Activated CD8-positive, alpha-beta memory T cell treated with anti-CD3 and anti-CD28 coated beads, Interleukin-2, amount 10 ng/mL, durations not matched to agents 7 days and 5 days (primary cell): ENCODE results near the gene MAPK11. TPM values are rescaled to one million over a fixed set of nuclear protein-coding genes. Genes with fewer than 3 reads are reported as not detected.

Experiments
- ATAC-seq: fragments of 150-1000 bp; cut with Tn5 transposase; one replicate; pipeline ENCODE4 v1.10.0; 2021; ENCODE audit warnings: moderate library complexity
- CTCF ChIA-PET: fragments of 350-600 bp; sonication (Branson Sonifier 250); formaldehyde crosslinking; loops from one replicate; lab custom pipeline; 2021; ENCODE audit warnings: antibody characterized with exemption; lab: Charles Lee
- DNase-seq: peaks from one replicate; pipeline ENCODE4 v3.0.0-alpha.2; 2020
- H3K27ac Mint-ChIP-seq: one replicate; pipeline ENCODE4 v1.8.0; 2021; ENCODE audit warnings: mild to moderate bottlenecking, mixed read lengths
- H3K27me3 Mint-ChIP-seq: one replicate; pipeline ENCODE4 v1.8.0; 2021; ENCODE audit warnings: mixed read lengths
- H3K36me3 Mint-ChIP-seq: one replicate; pipeline ENCODE4 v1.8.0; 2021; ENCODE audit warnings: mild to moderate bottlenecking, mixed read lengths
- H3K4me1 Mint-ChIP-seq: one replicate; pipeline ENCODE4 v1.8.0; 2021; ENCODE audit warnings: mixed read lengths
- H3K4me3 Mint-ChIP-seq: one replicate; pipeline ENCODE4 v1.8.0; 2021; ENCODE audit warnings: mild to moderate bottlenecking, moderate library complexity, mixed read lengths
- H3K9me3 Mint-ChIP-seq: one replicate; pipeline ENCODE4 v1.8.0; 2022; ENCODE audit warnings: low read depth, mixed read lengths
- total RNA-seq, 2 experiments: library from RNA; stranded (reverse); gene quantifications; one replicate each; pipeline ENCODE4 v1.2.3, GENCODE V29; 2021

The MAPK11 gene
- total RNA-seq, 2 experiments from 2014 or later = 16.5 to 18.5 TPM

- H3K27ac Mint-ChIP-seq = no peak overlapping the region
- no peak for ATAC-seq
- H3K9me3 Mint-ChIP-seq = no peaks in the 10 kb centered on the region
- no peaks in the 10 kb centered on the region for H3K4me1 Mint-ChIP-seq
- CTCF ChIA-PET = no interaction called here
- H3K36me3 Mint-ChIP-seq = peaks cover 15% of the 10 kb centered on the region
- H3K27me3 Mint-ChIP-seq = no peaks in the 10 kb centered on the region
- H3K4me3 Mint-ChIP-seq = no peak overlapping the region
- no peak for DNase-seq
Measured at GRCh38 chr22:50220603-50221409, 49.4 kb downstream of the MAPK11 start.

- Mint-ChIP-seq H3K4me1 (no peaks in the 10 kb centered on the region), H3K36me3 (peaks cover 15% of the 10 kb centered on the region), H3K27ac (no peak overlapping the region), H3K4me3 (no peak overlapping the region), H3K9me3 (no peaks in the 10 kb centered on the region), H3K27me3 (no peaks in the 10 kb centered on the region)
- no peak for ATAC-seq
- CTCF ChIA-PET = no interaction called here
- no peak for DNase-seq
Measured at GRCh38 chr22:50219800-50220602, 50.2 kb downstream of the MAPK11 start.

- CTCF ChIA-PET = no interaction called here
- H3K36me3 Mint-ChIP-seq = peaks cover 18% of the 10 kb centered on the region
- no peaks in the 10 kb centered on the region for H3K27me3 Mint-ChIP-seq
- H3K27ac Mint-ChIP-seq = no peak overlapping the region
- ATAC-seq (no peak), DNase-seq (no peak)
- H3K4me1 Mint-ChIP-seq = no peaks in the 10 kb centered on the region
- H3K4me3 Mint-ChIP-seq = no peak overlapping the region
- H3K9me3 Mint-ChIP-seq = no peaks in the 10 kb centered on the region
Measured at GRCh38 chr22:50218996-50219727, 51.0 kb downstream of the MAPK11 start.

- no peak overlapping the region for H3K27ac Mint-ChIP-seq
- no peak overlapping the region for H3K4me3 Mint-ChIP-seq
- no peaks in the 10 kb centered on the region for H3K27me3 Mint-ChIP-seq
- H3K4me1 Mint-ChIP-seq = peaks cover 1% of the 10 kb centered on the region
- no peaks in the 10 kb centered on the region for H3K9me3 Mint-ChIP-seq
- DNase-seq = no peak
- no peak for ATAC-seq
- CTCF ChIA-PET = no interaction called here
- H3K36me3 Mint-ChIP-seq = peaks cover 21% of the 10 kb centered on the region
Measured at GRCh38 chr22:50218153-50218995, 51.8 kb downstream of the MAPK11 start.

GRCh38 chr22:50217543-50218152 is 52.5 kb downstream of the MAPK11 start:
- H3K4me1 Mint-ChIP-seq = peaks cover 1% of the 10 kb centered on the region
- peaks cover 25% of the 10 kb centered on the region for H3K36me3 Mint-ChIP-seq
- H3K4me3 Mint-ChIP-seq = no peak overlapping the region
- no peak for DNase-seq
- H3K27me3 Mint-ChIP-seq = no peaks in the 10 kb centered on the region
- H3K9me3 Mint-ChIP-seq = no peaks in the 10 kb centered on the region
- no peak for ATAC-seq
- H3K27ac Mint-ChIP-seq = no peak overlapping the region
- CTCF ChIA-PET = no interaction called here

- CTCF ChIA-PET = interaction anchor here (1.3 kb wide), 1 partner anchor 68 kb away, joined by 3 read pairs; no protein-coding TSS in a partner anchor
- Mint-ChIP-seq H3K4me3 (no peak overlapping the region), H3K36me3 (peaks cover 25% of the 10 kb centered on the region), H3K27ac (no peak overlapping the region), H3K27me3 (no peaks in the 10 kb centered on the region), H3K4me1 (peaks cover 1% of the 10 kb centered on the region), H3K9me3 (no peaks in the 10 kb centered on the region)
- ATAC-seq (no peak), DNase-seq (no peak)
Measured at GRCh38 chr22:50216684-50217520, 53.3 kb downstream of the MAPK11 start.

- DNase-seq (no peak), ATAC-seq (no peak)
- H3K4me3 Mint-ChIP-seq = no peak overlapping the region
- peaks cover 24% of the 10 kb centered on the region for H3K36me3 Mint-ChIP-seq
- no peaks in the 10 kb centered on the region for H3K9me3 Mint-ChIP-seq
- CTCF ChIA-PET = interaction anchor here (1.3 kb wide), 1 partner anchor 67 kb away, joined by 3 read pairs; no protein-coding TSS in a partner anchor
- peaks cover 1% of the 10 kb centered on the region for H3K4me1 Mint-ChIP-seq
- H3K27ac Mint-ChIP-seq = peak overlapping the region; percentile 56
- no peaks in the 10 kb centered on the region for H3K27me3 Mint-ChIP-seq
Measured at GRCh38 chr22:50216055-50216683, 54.0 kb downstream of the MAPK11 start.

- ATAC-seq = no peak
- Mint-ChIP-seq H3K4me1 (peaks cover 1% of the 10 kb centered on the region), H3K9me3 (no peaks in the 10 kb centered on the region), H3K27me3 (no peaks in the 10 kb centered on the region), H3K4me3 (no peak overlapping the region), H3K36me3 (peaks cover 19% of the 10 kb centered on the region), H3K27ac (peak overlapping the region; percentile 56)
- CTCF ChIA-PET = interaction anchor here (1.3 kb wide), 1 partner anchor 66 kb away, joined by 3 read pairs; no protein-coding TSS in a partner anchor
- DNase-seq = no peak
Measured at GRCh38 chr22:50215297-50216054, 54.7 kb downstream of the MAPK11 start.
